Subcutaneous adipose tissue (tissue), 4 donors: ENCODE measurements around the gene MID1. TPM values are rescaled to one million over a fixed set of nuclear protein-coding genes. Genes with fewer than 3 reads are reported as not detected.

Experiments
- small RNA-seq: library from RNA; depleted of rRNA; stranded (forward); fragments of <200 nt; gene quantifications from one replicate; pipeline ENCODE3, GENCODE V24; 2016
- total RNA-seq, 4 donors: library from RNA; depleted of rRNA; stranded (reverse); fragments of >200 nt; gene quantifications; one replicate each; pipeline ENCODE4 v1.1.0, GENCODE V29; 2016
- TF ChIP-seq, protein P1 (sequence below): fragments of 450-650 bp; IDR thresholded peaks from one replicate; pipeline ENCODE4 v1.5.1; 2016; ENCODE audit warnings: low read depth, mild to moderate bottlenecking, control low read depth, antibody characterized with exemption, moderate library complexity

MID1 gene
- total RNA-seq, 4 donors from 2014 or later: 5.9 to 11.1 (median 8.6) TPM

DNA sequence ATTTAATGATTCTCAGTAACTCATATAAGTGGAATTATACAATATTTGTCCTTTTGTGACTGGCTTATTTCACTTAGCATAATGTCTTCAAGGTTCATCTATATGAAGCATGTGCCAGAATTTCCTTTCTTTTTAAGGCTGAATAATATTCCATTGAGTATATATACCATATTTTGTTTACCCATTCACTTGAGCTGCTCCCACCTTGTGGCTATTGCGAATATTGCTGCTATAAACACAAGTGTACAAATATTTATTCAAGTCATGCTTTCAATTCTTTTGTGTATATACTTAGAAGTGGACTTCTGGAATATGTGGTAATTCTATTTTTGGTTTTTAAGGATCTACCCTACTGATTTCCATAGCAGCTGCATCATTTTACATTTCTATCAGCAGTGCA is 219.1 kb downstream of the MID1 start:
- TF ChIP-seq, protein P1, sequence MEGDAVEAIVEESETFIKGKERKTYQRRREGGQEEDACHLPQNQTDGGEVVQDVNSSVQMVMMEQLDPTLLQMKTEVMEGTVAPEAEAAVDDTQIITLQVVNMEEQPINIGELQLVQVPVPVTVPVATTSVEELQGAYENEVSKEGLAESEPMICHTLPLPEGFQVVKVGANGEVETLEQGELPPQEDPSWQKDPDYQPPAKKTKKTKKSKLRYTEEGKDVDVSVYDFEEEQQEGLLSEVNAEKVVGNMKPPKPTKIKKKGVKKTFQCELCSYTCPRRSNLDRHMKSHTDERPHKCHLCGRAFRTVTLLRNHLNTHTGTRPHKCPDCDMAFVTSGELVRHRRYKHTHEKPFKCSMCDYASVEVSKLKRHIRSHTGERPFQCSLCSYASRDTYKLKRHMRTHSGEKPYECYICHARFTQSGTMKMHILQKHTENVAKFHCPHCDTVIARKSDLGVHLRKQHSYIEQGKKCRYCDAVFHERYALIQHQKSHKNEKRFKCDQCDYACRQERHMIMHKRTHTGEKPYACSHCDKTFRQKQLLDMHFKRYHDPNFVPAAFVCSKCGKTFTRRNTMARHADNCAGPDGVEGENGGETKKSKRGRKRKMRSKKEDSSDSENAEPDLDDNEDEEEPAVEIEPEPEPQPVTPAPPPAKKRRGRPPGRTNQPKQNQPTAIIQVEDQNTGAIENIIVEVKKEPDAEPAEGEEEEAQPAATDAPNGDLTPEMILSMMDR: no peak

DNA sequence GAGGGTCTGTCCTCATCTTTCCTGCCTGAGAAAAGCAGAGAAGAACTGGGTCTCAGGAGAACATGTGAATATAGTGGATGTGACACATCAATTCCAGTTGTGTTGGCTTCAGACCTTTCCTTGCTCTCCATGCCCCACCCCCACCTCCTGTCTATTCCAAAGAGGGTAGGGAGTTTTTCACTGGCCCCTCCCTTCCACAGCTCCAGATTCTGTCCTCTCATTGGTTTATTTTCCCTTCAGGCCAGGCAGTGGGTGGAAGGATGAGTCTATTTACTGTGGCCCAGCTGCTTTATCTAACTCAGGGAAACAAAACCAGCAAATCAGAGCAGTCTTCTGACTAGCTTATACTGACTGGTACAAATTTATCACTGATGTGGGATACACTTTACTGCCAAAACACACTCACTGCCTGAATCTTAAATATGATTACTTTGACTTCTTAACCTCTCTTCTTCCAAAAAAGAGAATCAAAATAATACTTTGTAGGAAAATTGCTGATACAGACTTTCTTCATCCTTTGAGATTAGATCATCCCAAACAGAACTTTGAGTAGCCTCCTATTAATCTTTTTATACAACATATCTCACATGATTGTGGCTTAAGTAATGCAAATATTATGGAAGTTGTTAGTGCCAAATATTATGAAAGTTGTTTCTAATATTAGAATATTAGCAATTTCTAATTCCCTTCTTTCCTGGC is 221.2 kb downstream of the MID1 start:
- TF ChIP-seq, protein P1: no peak

DNA sequence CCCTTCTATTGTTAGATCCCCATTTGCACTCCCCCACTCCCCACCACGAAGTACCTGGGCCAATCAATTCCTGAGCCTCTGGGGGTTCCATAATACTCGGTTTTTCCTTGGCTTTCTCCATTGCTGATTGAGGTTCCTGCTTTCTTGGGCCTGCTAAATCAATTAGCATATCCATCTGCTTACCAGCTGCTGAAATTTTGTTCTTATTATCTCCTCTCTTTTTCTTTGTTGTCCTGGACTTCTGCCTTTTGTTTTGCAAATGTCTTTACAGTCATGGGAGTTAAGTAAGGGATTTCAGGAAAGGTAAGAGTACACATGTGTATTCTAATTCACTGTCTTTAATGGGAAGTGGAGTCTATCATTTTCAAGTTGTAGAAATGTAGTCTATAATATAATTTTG is 222.2 kb downstream of the MID1 start:
- TF ChIP-seq, protein P1: no peak

DNA sequence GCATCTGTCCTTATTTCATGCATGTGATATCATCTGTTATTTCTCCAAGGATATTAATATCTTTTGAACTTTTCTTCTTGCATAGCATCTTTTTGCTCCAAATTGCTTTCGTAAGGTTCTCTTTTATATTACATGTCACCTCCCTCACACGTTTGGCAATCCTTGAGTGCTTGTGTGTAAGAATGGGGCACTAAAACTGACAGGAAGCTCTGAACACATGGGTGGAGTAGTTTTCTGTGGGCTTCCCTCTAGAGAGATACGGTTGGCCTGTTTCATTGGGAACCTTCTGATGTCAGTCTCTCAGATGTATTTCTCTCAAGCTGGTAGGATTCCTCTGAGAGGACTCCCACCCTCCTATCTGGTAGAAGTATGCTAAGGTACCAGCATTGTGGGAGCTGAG is 223.0 kb downstream of the MID1 start:
- TF ChIP-seq, protein P1: no peak

DNA sequence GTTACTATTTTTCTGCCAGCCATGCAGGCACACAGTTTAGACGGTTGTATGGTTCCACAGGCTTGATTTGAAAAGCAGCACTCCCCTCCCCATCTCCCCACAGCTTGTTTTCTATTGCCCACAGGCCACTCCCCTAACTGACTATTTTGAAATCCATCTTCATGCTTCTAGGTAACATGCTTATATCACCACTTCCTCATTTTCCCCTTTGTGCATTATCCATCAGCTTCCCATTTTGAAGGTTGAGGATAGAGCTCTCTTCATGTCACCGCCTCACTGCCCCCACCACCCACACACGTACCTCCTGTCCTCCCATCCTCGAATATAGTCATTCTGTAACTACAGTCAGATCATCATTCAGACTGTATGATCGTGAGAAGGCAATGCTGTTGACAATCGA is 224.7 kb downstream of the MID1 start:
- TF ChIP-seq, protein P1: no peak

Small RNAs within 50 kb of the gene (small RNA-seq; reads per million reads assigned to genes)
- not detected for gene RNU6-800P
